Renal cortex interstitium (tissue), 11 donors: Measurements from ENCODE around the gene DHX34. TPM values are rescaled to one million over a fixed set of nuclear protein-coding genes. Genes with fewer than 3 reads are reported as not detected.
"Not testable (repeated sequence)": the region's sequence is repeated elsewhere in the genome, so short reads cannot be mapped to it uniquely, and the experiment has no call there.

Source experiments
- DNase-seq, 11 donors: peaks; one replicate each; pipeline ENCODE4 v3.0.0-alpha.2; 2013; ENCODE audit warnings: low read depth in 9 of 11, low spot score in 4 of 11; ENCODE audit errors: extremely low read depth in 1 of 11
- polyA plus RNA-seq, 3 donors: library from polyadenylated mRNA; unstranded; fragments of 120-200 nt; gene quantifications; one replicate each; pipeline ENCODE4 v1.2.1, GENCODE V29; 2013; ENCODE audit not compliant: insufficient read length in 3 of 3

Gene DHX34
- polyA plus RNA-seq, 3 donors: 10.1 to 18.9 (median 17.8) TPM

- DNase-seq: no peak
These were observed 58.3 kb downstream of the DHX34 start for GRCh38 chr19:47407417-47407774.

GRCh38 chr19:47408156-47408938, 59.2 kb downstream of the DHX34 start:
- DNase-seq: no peak

- no peak for DNase-seq
These were observed 62.0 kb downstream of the DHX34 start for GRCh38 chr19:47411101-47411500.

GRCh38 chr19:47411696-47412095, 62.6 kb downstream of the DHX34 start:
- not testable (repeated sequence) for DNase-seq

- DNase-seq: no peak
These were observed 64.8 kb downstream of the DHX34 start for GRCh38 chr19:47413941-47414340.

- no peak for DNase-seq
These were observed 65.4 kb downstream of the DHX34 start for GRCh38 chr19:47414469-47414868.

- no peak for DNase-seq
These were observed 67.0 kb downstream of the DHX34 start for GRCh38 chr19:47415953-47416642.

GRCh38 chr19:47416643-47416985, 67.5 kb downstream of the DHX34 start:
- DNase-seq: no peak

- DNase-seq: no peak
These were observed 68.1 kb downstream of the DHX34 start for GRCh38 chr19:47417107-47417745.

GRCh38 chr19:47417746-47418691, 68.9 kb downstream of the DHX34 start:
- DNase-seq: no peak

- DNase-seq: no peak
These were observed 69.5 kb downstream of the DHX34 start for GRCh38 chr19:47418692-47419029.

GRCh38 chr19:47419030-47419783, 70.1 kb downstream of the DHX34 start, which contains the start of gene MEIS3:
MEIS3 (minus strand) TSS chr19:47419527; CDS start chr19:47419081, 446 bp downstream.
- no peak for DNase-seq

- DNase-seq: no peak
These were observed 70.7 kb downstream of the DHX34 start for GRCh38 chr19:47419789-47420188.

GRCh38 chr19:47421244-47421786, 72.2 kb downstream of the DHX34 start:
- no peak for DNase-seq

GRCh38 chr19:47421844-47422395, 72.8 kb downstream of the DHX34 start:
- DNase-seq: peak in 3 of 11 donors; percentile 47 to 54 (median 51)

GRCh38 chr19:47422417-47423163, 73.5 kb downstream of the DHX34 start:
- no peak for DNase-seq

GRCh38 chr19:47423203-47423882, 74.2 kb downstream of the DHX34 start:
- DNase-seq: no peak
